Measurements from ENCODE around the gene CUEDC1.

CUEDC1 gene

GRCh38 chr17:57999010-57999495 is 43.8 kb upstream of the CUEDC1 start:
- no peak overlapping the region for H3K4me3 ChIP-seq (ENCODE audit: low read depth in 1 of 2, low read length in 2 of 2)
- no peak for TF ChIP-seq CTCF (IDR thresholded peaks at IDR 0.05; ENCODE audit: borderline replicate concordance, extremely low read depth, low read length, poor library complexity, severe bottlenecking)
- TF ChIP-seq EZH2 (IDR thresholded peaks at IDR 0.05; ENCODE audit: borderline replicate concordance, low read depth, low read length, severe bottlenecking), result no peak
- H3K36me3 ChIP-seq (ENCODE audit: insufficient read depth, low read length), result peaks cover 53% of the 10 kb centered on the region
- no peak overlapping the region; the same call in 1 of the 2 replicates for H3K27ac ChIP-seq (ENCODE audit: low read length)
- H3K4me1 ChIP-seq (ENCODE audit: insufficient read depth, low read length), result peaks cover 39% of the 10 kb centered on the region
- DNase-seq (no peak), ATAC-seq (ENCODE audit: insufficient read depth, low read depth) (no peak)
- H2AFZ ChIP-seq (ENCODE audit: low read depth, low read length), result no peak overlapping the region
- H3K79me2 ChIP-seq (ENCODE audit: insufficient read depth, low read length), result peaks cover 25% of the 10 kb centered on the region
- no peak overlapping the region for H3K9ac ChIP-seq (ENCODE audit: low read depth, low read length)
- H3K9me3 ChIP-seq (ENCODE audit: insufficient read depth, low read length, severe bottlenecking), result no peaks in the 10 kb centered on the region
- peaks cover 52% of the 10 kb centered on the region for H4K20me1 ChIP-seq (ENCODE audit: insufficient read depth, low read length)
- no peaks in the 10 kb centered on the region for H3K27me3 ChIP-seq (ENCODE audit: insufficient read depth, low read length, poor library complexity)
- H3K4me2 ChIP-seq (ENCODE audit: insufficient read depth, low read length), result no peak overlapping the region

GRCh38 chr17:57997085-57997809 is 42.0 kb upstream of the CUEDC1 start:
- TF ChIP-seq CTCF (IDR thresholded peaks at IDR 0.05; ENCODE audit: borderline replicate concordance, extremely low read depth, low read length, poor library complexity, severe bottlenecking) (no peak), EZH2 (IDR thresholded peaks at IDR 0.05; ENCODE audit: borderline replicate concordance, low read depth, low read length, severe bottlenecking) (no peak)
- Histone ChIP-seq H3K27ac (ENCODE audit: low read length) (no peak overlapping the region), H3K27me3 (ENCODE audit: insufficient read depth, low read length, poor library complexity) (no peaks in the 10 kb centered on the region), H2AFZ (ENCODE audit: low read depth, low read length) (no peak overlapping the region), H3K79me2 (ENCODE audit: insufficient read depth, low read length) (peaks cover 7% of the 10 kb centered on the region; the same call in 1 of the 2 replicates), H3K36me3 (ENCODE audit: insufficient read depth, low read length) (peaks cover 35% of the 10 kb centered on the region), H4K20me1 (ENCODE audit: insufficient read depth, low read length) (peaks cover 36% of the 10 kb centered on the region), H3K4me3 (ENCODE audit: low read depth in 1 of 2, low read length in 2 of 2) (no peak overlapping the region), H3K4me2 (ENCODE audit: insufficient read depth, low read length) (no peak overlapping the region), H3K9ac (ENCODE audit: low read depth, low read length) (no peak overlapping the region), H3K9me3 (ENCODE audit: insufficient read depth, low read length, severe bottlenecking) (no peaks in the 10 kb centered on the region), H3K4me1 (ENCODE audit: insufficient read depth, low read length) (peaks cover 29% of the 10 kb centered on the region)
- no peak for ATAC-seq (ENCODE audit: insufficient read depth, low read depth)
- DNase-seq, result no peak

- Histone ChIP-seq H3K4me1 (ENCODE audit: insufficient read depth, low read length) (peaks cover 23% of the 10 kb centered on the region), H3K4me2 (ENCODE audit: insufficient read depth, low read length) (no peak overlapping the region), H3K27me3 (ENCODE audit: insufficient read depth, low read length, poor library complexity) (no peaks in the 10 kb centered on the region), H3K36me3 (ENCODE audit: insufficient read depth, low read length) (peaks cover 16% of the 10 kb centered on the region), H3K79me2 (ENCODE audit: insufficient read depth, low read length) (no peaks in the 10 kb centered on the region), H3K4me3 (ENCODE audit: low read depth in 1 of 2, low read length in 2 of 2) (no peak overlapping the region), H3K27ac (ENCODE audit: low read length) (no peak overlapping the region), H3K9me3 (ENCODE audit: insufficient read depth, low read length, severe bottlenecking) (no peaks in the 10 kb centered on the region), H4K20me1 (ENCODE audit: insufficient read depth, low read length) (peaks cover 20% of the 10 kb centered on the region), H2AFZ (ENCODE audit: low read depth, low read length) (no peak overlapping the region), H3K9ac (ENCODE audit: low read depth, low read length) (no peak overlapping the region)
- ATAC-seq (ENCODE audit: insufficient read depth, low read depth), result peak; percentile 80
- peak; percentile 72 for DNase-seq
- TF ChIP-seq CTCF (IDR thresholded peaks at IDR 0.05; ENCODE audit: borderline replicate concordance, extremely low read depth, low read length, poor library complexity, severe bottlenecking) (peak; percentile 78), EZH2 (IDR thresholded peaks at IDR 0.05; ENCODE audit: borderline replicate concordance, low read depth, low read length, severe bottlenecking) (no peak)
These were observed 40.1 kb upstream of the CUEDC1 start for GRCh38 chr17:57995076-57995956.

All from DND-41 (cell line).